Naive thymus-derived CD4-positive, alpha-beta T cell (primary cell): ENCODE results near the gene RTN4. TPM values are rescaled to one million over a fixed set of nuclear protein-coding genes. Genes with fewer than 3 reads are reported as not detected.

Experiments used
- ATAC-seq: fragments of 150-1000 bp; cut with Tn5 transposase; 2 replicates; pipeline ENCODE4 v1.10.0; 2021; ENCODE audit warnings: mild to moderate bottlenecking, moderate library complexity
- CTCF ChIA-PET: fragments of 350-600 bp; sonication (Branson Sonifier 250); formaldehyde crosslinking; loops from one replicate; lab custom pipeline; 2021; ENCODE audit warnings: antibody characterized with exemption; lab: Charles Lee
- POLR2A ChIA-PET: fragments of 350-600 bp; sonication (Branson Sonifier 250); formaldehyde crosslinking; loops from one replicate; lab custom pipeline; 2021; ENCODE audit warnings: antibody characterized with exemption, inconsistent platforms; lab: Charles Lee
- DNase-seq, 9 donors: peaks; one replicate each; pipeline versions ENCODE4 v3.0.0 to v3.0.0-alpha.2; 2020 to 2022; ENCODE audit warnings: mixed read lengths in 1 of 9
- H3K27ac ChIP-seq: one replicate; pipeline ENCODE4 v1.7.0; 2013; ENCODE audit warnings: mild to moderate bottlenecking, low read depth, low read length, moderate library complexity
- H3K27me3 ChIP-seq, 2 donors: one replicate each; pipeline ENCODE4 v1.7.0; 2013; ENCODE audit warnings: low read length in 2 of 2, mild to moderate bottlenecking in 2 of 2, moderate library complexity in 2 of 2; ENCODE audit not compliant: control insufficient read depth in 2 of 2, insufficient read depth in 2 of 2
- H3K36me3 ChIP-seq, 3 experiments: 1 replicate in 2 of 3; 2 replicates in 1 of 3; pipeline ENCODE4 v1.7.0; 2013; ENCODE audit warnings: low read length in 3 of 3, mild to moderate bottlenecking in 3 of 3, moderate library complexity in 1 of 3; ENCODE audit not compliant: insufficient read depth in 3 of 3, control insufficient read depth in 2 of 3
- H3K4me1 ChIP-seq, 2 donors: one replicate each; pipeline ENCODE4 v1.7.0; 2013; ENCODE audit warnings: low read length in 2 of 2, mild to moderate bottlenecking in 2 of 2, moderate library complexity in 1 of 2; ENCODE audit not compliant: control insufficient read depth in 2 of 2, insufficient read depth in 2 of 2
- H3K4me3 ChIP-seq: 2 replicates; pipeline ENCODE4 v1.7.0; 2013; ENCODE audit warnings: mild to moderate bottlenecking, low read length
- H3K9me3 ChIP-seq, 3 experiments: 1 replicate in 2 of 3; 2 replicates in 1 of 3; pipeline ENCODE4 v1.7.0; 2013; ENCODE audit warnings: low read length in 3 of 3; ENCODE audit not compliant: control insufficient read depth in 2 of 3
- H3K27ac Mint-ChIP-seq, 9 donors: one replicate each; pipeline ENCODE4 v1.8.0; 2020 to 2022; ENCODE audit warnings: mixed read lengths in 9 of 9, mild to moderate bottlenecking in 8 of 9, moderate library complexity in 5 of 9, inconsistent platforms in 2 of 9
- H3K27me3 Mint-ChIP-seq, 5 donors: one replicate each; pipeline ENCODE4 v1.8.0; 2021 to 2022; ENCODE audit warnings: mixed read lengths in 5 of 5, mild to moderate bottlenecking in 1 of 5
- H3K36me3 Mint-ChIP-seq, 5 donors: one replicate each; pipeline ENCODE4 v1.8.0; 2020 to 2022; ENCODE audit warnings: mixed read lengths in 5 of 5, mild to moderate bottlenecking in 3 of 5, inconsistent platforms in 1 of 5
- H3K4me1 Mint-ChIP-seq, 7 donors: one replicate each; pipeline ENCODE4 v1.8.0; 2020 to 2022; ENCODE audit warnings: mixed read lengths in 7 of 7, mild to moderate bottlenecking in 3 of 7, inconsistent platforms in 1 of 7
- H3K4me3 Mint-ChIP-seq, 10 donors: one replicate each; pipeline ENCODE4 v1.8.0; 2020 to 2022; ENCODE audit warnings: mild to moderate bottlenecking in 10 of 10, mixed read lengths in 10 of 10, moderate library complexity in 6 of 10, inconsistent platforms in 2 of 10
- H3K9me3 Mint-ChIP-seq, 11 donors: one replicate each; pipeline ENCODE4 v1.8.0; 2020 to 2022; ENCODE audit warnings: mixed read lengths in 11 of 11, mild to moderate bottlenecking in 4 of 11, inconsistent platforms in 1 of 11, moderate library complexity in 1 of 11
- intact Hi-C, 2 donors: fragments of 100-400 bp; cut with micrococcal nuclease; formaldehyde crosslinking; loops; one replicate each; pipeline ENCODE4 v1.15.1; 2023
- polyA plus RNA-seq, 2 donors: library from polyadenylated mRNA; unstranded; fragments of 300-500 nt; fragmentation: Illumina TruSeq; gene quantifications; one replicate each; pipeline ENCODE4 v1.2.3, GENCODE V29; 2021
- total RNA-seq, 6 experiments: library from RNA in 5 of 6; stranded (reverse) in 5 of 6; gene quantifications; 1 replicate in 5 of 6; 2 replicates in 1 of 6; pipeline ENCODE4 v1.2.3 and lab custom pipeline; 2021 to 2026

The RTN4 gene
- total and polyA plus RNA-seq, 7 experiments from 2014 or later = 59.6 to 126 (median 65.1) TPM

- Histone ChIP-seq H3K9me3 (no peaks in the 10 kb centered on the region), H3K27me3 (no peaks in the 10 kb centered on the region), H3K4me1 (peaks cover 8 to 16% of the 10 kb centered on the region in 2 donors), H3K36me3 (no peaks in the 10 kb centered on the region), H3K27ac (no peak overlapping the region), H3K4me3 (no peak overlapping the region)
- ChIA-PET POLR2A (no interaction called here), CTCF (no interaction called here)
- DNase-seq = no peak
- intact Hi-C loops = no loop called here
- Mint-ChIP-seq H3K4me1 (peaks cover 0 to 12% (median 4%) of the 10 kb centered on the region in 7 donors), H3K27me3 (peaks cover 0 to 21% (median 0%) of the 10 kb centered on the region in 5 donors), H3K9me3 (peaks cover 0 to 2% (median 0%) of the 10 kb centered on the region in 11 donors), H3K4me3 (no peak overlapping the region), H3K36me3 (peaks cover 0 to 2% (median 0%) of the 10 kb centered on the region in 5 donors), H3K27ac (peak overlapping the region in 2 of 9 donors; percentile 46 to 68)
- ATAC-seq = no peak
Measured at GRCh38 chr2:54946220-54946805, 103.9 kb downstream of the RTN4 start.

GRCh38 chr2:54945391-54946219 lies 104.6 kb downstream of the RTN4 start:
- Mint-ChIP-seq H3K36me3 (peaks cover 0 to 2% (median 0%) of the 10 kb centered on the region in 5 donors), H3K4me3 (peak overlapping the region in 2 of 10 donors; percentile 40 to 41), H3K4me1 (peaks cover 0 to 12% (median 4%) of the 10 kb centered on the region in 7 donors), H3K27ac (peak overlapping the region in 4 of 9 donors; percentile 46 to 88 (median 72)), H3K9me3 (peaks cover 0 to 2% (median 0%) of the 10 kb centered on the region in 11 donors), H3K27me3 (peaks cover 0 to 21% (median 0%) of the 10 kb centered on the region in 5 donors)
- ChIA-PET POLR2A (no interaction called here), CTCF (no interaction called here)
- no peaks in the 10 kb centered on the region for H3K36me3 ChIP-seq
- H3K27ac ChIP-seq = no peak overlapping the region
- no peak for DNase-seq
- no peak overlapping the region for H3K4me3 ChIP-seq
- H3K27me3 ChIP-seq = no peaks in the 10 kb centered on the region
- H3K4me1 ChIP-seq = peaks cover 8 to 16% of the 10 kb centered on the region in 2 donors
- ATAC-seq = no peak
- intact Hi-C loops = no loop called here
- no peaks in the 10 kb centered on the region for H3K9me3 ChIP-seq

- ATAC-seq = no peak
Measured at GRCh38 chr2:54944724-54945326, 105.4 kb downstream of the RTN4 start.

GRCh38 chr2:54942373-54942772 lies 107.9 kb downstream of the RTN4 start:
- Histone ChIP-seq H3K4me3 (no peak overlapping the region), H3K27me3 (no peaks in the 10 kb centered on the region), H3K27ac (no peak overlapping the region), H3K4me1 (peaks cover 8 to 16% of the 10 kb centered on the region in 2 donors), H3K36me3 (no peaks in the 10 kb centered on the region), H3K9me3 (peaks cover 0 to 5% (median 0%) of the 10 kb centered on the region in 3 experiments)
- CTCF ChIA-PET = no interaction called here
- peaks cover 0 to 7% (median 3%) of the 10 kb centered on the region in 5 donors for H3K36me3 Mint-ChIP-seq
- peaks cover 0 to 23% (median 8%) of the 10 kb centered on the region in 11 donors for H3K9me3 Mint-ChIP-seq
- ATAC-seq = peak; percentile 85
- intact Hi-C loops = loop anchor here in 1 of 2 donors (5.0 kb wide), 1 partner anchor 40 kb away; no protein-coding TSS in a partner anchor
- H3K27me3 Mint-ChIP-seq = peaks cover 0 to 4% (median 0%) of the 10 kb centered on the region in 5 donors
- H3K4me1 Mint-ChIP-seq = peaks cover 0 to 12% (median 4%) of the 10 kb centered on the region in 7 donors
- peak in 6 of 9 donors; percentile 17 to 61 (median 30) for DNase-seq
- POLR2A ChIA-PET = interaction anchor here (0.6 kb wide), 1 partner anchor 36 kb away, joined by 3 read pairs; no protein-coding TSS in a partner anchor
- no peak overlapping the region for H3K27ac Mint-ChIP-seq
- H3K4me3 Mint-ChIP-seq = no peak overlapping the region

More at GRCh38 chr2:54944724-54945326, 105.4 kb downstream of the RTN4 start:
- Mint-ChIP-seq H3K27me3 (peaks cover 0 to 19% (median 0%) of the 10 kb centered on the region in 5 donors), H3K4me3 (no peak overlapping the region), H3K9me3 (peaks cover 0 to 2% (median 0%) of the 10 kb centered on the region in 11 donors), H3K4me1 (peaks cover 0 to 12% (median 4%) of the 10 kb centered on the region in 7 donors), H3K36me3 (peaks cover 0 to 2% (median 0%) of the 10 kb centered on the region in 5 donors), H3K27ac (peak overlapping the region in 1 of 9 donors; percentile 66)
- Histone ChIP-seq H3K36me3 (no peaks in the 10 kb centered on the region), H3K9me3 (no peaks in the 10 kb centered on the region), H3K27ac (no peak overlapping the region), H3K4me3 (no peak overlapping the region), H3K27me3 (no peaks in the 10 kb centered on the region), H3K4me1 (peaks cover 8 to 16% of the 10 kb centered on the region in 2 donors)
- CTCF ChIA-PET = no interaction called here
- intact Hi-C loops = loop anchor here in 1 of 2 donors (5.0 kb wide), 1 partner anchor 43 kb away; no protein-coding TSS in a partner anchor
- no peak for DNase-seq
- POLR2A ChIA-PET = no interaction called here

- ATAC-seq = no peak
- H3K9me3 ChIP-seq = peaks cover 0 to 5% (median 0%) of the 10 kb centered on the region in 3 experiments
- CTCF ChIA-PET = interaction anchor here (0.5 kb wide), 1 partner anchor 77 kb away, joined by 4 read pairs; no protein-coding TSS in a partner anchor
- no peak overlapping the region for H3K27ac ChIP-seq
- H3K36me3 ChIP-seq = no peaks in the 10 kb centered on the region
- Mint-ChIP-seq H3K36me3 (peaks cover 0 to 7% (median 3%) of the 10 kb centered on the region in 5 donors), H3K4me3 (no peak overlapping the region), H3K9me3 (peaks cover 0 to 27% (median 8%) of the 10 kb centered on the region in 11 donors), H3K27ac (no peak overlapping the region), H3K27me3 (no peaks in the 10 kb centered on the region), H3K4me1 (peaks cover 0 to 12% (median 4%) of the 10 kb centered on the region in 7 donors)
- H3K4me1 ChIP-seq = peaks cover 8 to 16% of the 10 kb centered on the region in 2 donors
- H3K4me3 ChIP-seq = no peak overlapping the region
- intact Hi-C loops = loop anchor here in 1 of 2 donors (5.0 kb wide), 1 partner anchor 39 kb away; no protein-coding TSS in a partner anchor
- H3K27me3 ChIP-seq = no peaks in the 10 kb centered on the region
- DNase-seq = no peak
- POLR2A ChIA-PET = no interaction called here
Measured at GRCh38 chr2:54941248-54941984, 108.8 kb downstream of the RTN4 start.
